Stimulated activated CD8-positive, alpha-beta memory T cell treated with anti-CD3 and anti-CD28 coated beads, Interleukin-4, amount 100 ng/mL, for 4 hours (primary cell): ENCODE results near the gene B4GALT2.

Experiments
- DNase-seq, 2 donors: peaks; one replicate each; pipeline ENCODE4 v3.0.0-alpha.2; 2020; ENCODE audit warnings: low read depth in 2 of 2, low spot score in 1 of 2

Gene B4GALT2

DNA sequence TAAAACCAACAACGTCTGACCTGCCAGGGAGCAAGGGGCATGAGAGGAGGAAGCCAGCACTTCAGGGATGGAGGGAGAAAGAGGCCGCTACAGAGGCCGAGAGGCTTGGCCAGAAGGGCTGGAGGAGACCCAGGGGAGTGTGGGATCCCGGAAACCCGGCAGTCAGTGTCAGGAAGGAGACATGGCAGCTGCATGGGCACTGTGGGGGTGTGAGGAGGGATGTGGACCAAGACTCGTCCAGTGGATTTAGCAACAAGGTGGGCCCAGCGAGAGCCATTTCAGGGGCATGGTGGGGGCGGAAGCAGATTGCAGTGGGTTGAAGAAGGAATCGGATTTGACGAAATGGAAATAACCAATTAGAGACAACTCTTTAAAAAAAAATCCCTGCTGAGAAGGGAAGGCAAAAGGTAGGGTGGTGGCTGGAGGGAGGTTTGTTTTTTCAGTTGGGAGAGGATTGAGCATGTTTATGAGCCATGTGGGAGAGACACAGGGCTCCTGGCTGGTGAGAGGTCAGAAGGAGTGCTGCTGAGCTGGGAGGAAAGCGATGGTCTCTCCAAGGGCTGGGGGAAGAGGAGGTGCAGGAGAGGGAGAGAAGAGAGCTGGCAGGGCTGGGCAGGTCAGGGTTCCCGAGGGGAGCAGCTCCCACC lies 4.4 kb downstream of the B4GALT2 start:
- DNase-seq: no peak

- DNase-seq: no peak
Measured at GRCh38 chr1:43984855-43985254, 5.8 kb downstream of the B4GALT2 start.

GRCh38 chr1:43985984-43986595 lies 7.1 kb downstream of the B4GALT2 start:
- DNase-seq: no peak

DNA sequence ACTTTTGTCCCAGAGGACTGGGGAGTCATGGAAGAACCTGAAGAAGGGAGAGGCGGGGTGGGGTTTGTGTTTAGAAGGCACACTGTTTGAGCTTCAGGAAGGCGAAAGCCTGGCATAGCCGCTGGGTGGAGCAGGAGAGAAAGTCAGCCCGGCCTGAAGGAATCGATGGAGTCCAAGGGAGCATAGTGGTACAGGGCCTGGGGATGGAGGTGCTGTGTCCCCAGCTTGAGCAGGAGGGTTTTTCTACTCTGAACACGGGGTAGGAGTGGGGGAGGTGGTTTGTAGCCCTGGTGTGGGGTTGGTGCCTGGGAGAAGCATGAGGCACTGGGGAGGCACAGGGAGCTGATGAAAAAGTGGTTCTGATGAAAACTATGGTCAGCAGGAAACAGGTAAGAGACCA lies 7.7 kb downstream of the B4GALT2 start:
- no peak for DNase-seq

- DNase-seq: no peak
Measured at GRCh38 chr1:43987159-43987902, 8.3 kb downstream of the B4GALT2 start.

DNA sequence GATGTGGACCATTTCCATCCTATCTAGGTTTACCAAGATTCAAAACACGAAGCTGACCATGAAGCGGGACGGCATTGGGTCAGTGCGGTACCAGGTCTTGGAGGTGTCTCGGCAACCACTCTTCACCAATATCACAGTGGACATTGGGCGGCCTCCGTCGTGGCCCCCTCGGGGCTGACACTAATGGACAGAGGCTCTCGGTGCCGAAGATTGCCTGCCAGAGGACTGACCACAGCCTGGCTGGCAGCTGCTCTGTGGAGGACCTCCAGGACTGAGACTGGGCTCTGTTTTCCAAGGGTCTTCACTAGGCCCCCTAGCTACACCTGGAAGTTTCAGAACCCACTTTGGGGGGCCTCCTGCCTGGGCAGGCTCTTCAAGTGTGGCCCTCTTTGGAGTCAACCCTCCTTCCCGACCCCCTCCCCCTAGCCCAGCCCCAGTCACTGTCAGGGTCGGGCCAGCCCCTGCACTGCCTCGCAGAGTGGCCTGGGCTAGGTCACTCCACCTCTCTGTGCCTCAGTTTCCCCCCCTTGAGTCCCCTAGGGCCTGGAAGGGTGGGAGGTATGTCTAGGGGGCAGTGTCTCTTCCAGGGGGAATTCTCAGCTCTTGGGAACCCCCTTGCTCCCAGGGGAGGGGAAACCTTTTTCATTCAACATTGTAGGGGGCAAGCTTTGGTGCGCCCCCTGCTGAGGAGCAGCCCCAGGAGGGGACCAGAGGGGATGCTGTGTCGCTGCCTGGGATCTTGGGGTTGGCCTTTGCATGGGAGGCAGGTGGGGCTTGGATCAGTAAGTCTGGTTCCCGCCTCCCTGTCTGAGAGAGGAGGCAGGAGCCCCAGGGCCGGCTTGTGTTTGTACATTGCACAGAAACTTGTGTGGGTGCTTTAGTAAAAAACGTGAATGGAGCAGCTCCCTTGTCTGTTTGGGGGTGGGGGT lies 11.5 kb downstream of the B4GALT2 start:
- DNase-seq: no peak

GRCh38 chr1:43991200-43991475 lies 12.1 kb downstream of the B4GALT2 start:
- DNase-seq: no peak

DNA sequence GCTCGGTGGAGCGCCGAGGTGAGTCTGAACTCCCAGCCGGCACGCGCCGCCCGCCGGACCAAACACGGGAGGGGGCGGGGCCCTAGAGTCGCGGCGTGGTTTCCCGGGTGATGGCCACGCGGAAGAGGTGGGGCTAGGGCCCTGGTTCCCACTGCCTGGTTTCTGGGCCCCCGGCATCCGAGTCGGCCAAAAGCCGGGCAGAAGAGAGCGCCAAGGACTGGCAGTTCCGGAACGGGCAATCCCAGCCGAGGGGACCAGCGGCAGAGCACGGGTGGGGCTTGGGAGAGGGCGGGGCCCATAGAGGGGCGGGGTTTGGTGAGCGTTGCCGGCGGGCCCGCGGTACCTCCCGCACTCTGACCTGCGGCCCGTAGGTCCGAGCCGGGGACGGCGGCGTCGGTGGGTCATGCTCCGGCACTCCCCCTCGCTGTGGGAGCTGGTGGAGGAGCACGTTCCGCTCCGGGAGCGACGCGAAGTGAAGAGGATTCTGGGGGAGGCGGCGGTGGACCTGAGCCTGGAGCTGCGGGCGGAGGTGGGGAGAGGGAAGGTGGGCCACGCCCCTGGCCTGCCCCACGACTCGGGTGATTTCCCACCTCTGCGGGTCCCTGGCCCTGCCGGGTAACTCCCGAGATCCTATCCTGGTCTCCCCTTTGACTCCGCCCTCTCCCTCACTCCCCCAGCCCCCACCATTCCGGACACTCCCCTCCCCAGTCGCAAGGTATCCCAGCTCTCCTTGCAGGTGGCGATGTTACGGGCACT lies 12.6 kb downstream of the B4GALT2 start, which contains the start of gene CCDC24:
TSS of gene CCDC24 (plus strand) at position 124 of the 756 bp plus-strand sequence. CDS start at position 404, 280 bp downstream.
- DNase-seq: peak; percentile 40 to 60

DNA sequence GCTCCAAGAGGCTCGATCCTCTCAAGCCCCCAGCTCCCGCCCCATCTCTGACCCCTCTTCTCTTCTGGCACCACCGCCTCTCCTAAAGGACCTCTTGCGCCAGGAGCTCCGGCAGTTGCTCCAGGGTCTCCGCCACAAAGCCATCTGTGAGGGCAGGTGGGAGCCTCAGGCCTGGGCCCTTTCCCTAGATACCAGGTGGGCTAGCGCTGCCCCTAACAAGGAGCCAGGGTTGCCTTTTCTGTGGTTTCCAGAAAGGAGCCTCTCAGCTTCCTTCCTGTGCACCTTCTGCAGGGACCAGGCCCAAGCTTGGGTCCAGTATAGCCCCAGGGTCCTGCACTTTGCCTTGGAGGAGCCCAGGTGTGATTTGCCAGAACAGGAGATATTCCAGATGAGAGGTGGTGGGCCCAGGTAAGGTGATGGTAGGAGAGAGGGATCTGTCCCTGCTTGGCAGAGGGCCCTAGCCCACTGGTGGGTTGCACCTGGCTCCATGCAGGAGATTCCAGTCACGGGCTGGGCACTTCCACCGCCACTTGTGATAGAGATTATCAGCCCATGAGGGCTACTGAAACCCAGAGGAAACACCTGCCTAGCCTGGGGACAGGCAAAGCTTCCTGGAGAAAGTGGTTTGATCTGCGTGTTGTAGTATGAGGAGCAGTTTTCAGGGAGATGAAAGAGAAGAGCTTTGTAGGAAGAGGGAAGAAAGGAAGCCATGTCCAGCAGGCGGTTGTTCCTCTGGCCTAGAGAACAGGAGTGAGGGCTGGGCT lies 13.4 kb downstream of the B4GALT2 start:
- no peak for DNase-seq

GRCh38 chr1:43993206-43993914 lies 14.3 kb downstream of the B4GALT2 start:
- DNase-seq: no peak

DNA sequence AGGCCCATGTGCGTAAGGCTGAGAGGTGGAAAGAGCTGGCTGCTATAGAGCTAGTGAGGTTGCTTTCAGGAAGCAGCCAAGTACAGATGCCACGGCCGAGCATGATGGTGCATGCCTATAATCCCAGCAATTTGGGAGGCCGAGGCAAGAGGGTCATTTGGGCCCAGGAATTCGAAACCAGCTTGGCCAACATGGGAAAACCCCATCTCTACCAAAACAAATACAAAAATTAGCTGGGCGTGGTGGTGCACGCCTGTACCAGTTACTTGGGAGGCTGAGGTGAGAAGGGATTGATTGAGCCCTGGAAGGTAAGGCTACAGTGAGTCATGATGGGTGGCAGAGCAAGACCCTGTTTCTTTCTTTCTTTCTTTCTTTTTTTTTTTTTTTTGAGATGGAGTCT lies 15.1 kb downstream of the B4GALT2 start:
- DNase-seq: no peak

GRCh38 chr1:43994794-43995790 lies 16.1 kb downstream of the B4GALT2 start:
- no peak for DNase-seq

DNA sequence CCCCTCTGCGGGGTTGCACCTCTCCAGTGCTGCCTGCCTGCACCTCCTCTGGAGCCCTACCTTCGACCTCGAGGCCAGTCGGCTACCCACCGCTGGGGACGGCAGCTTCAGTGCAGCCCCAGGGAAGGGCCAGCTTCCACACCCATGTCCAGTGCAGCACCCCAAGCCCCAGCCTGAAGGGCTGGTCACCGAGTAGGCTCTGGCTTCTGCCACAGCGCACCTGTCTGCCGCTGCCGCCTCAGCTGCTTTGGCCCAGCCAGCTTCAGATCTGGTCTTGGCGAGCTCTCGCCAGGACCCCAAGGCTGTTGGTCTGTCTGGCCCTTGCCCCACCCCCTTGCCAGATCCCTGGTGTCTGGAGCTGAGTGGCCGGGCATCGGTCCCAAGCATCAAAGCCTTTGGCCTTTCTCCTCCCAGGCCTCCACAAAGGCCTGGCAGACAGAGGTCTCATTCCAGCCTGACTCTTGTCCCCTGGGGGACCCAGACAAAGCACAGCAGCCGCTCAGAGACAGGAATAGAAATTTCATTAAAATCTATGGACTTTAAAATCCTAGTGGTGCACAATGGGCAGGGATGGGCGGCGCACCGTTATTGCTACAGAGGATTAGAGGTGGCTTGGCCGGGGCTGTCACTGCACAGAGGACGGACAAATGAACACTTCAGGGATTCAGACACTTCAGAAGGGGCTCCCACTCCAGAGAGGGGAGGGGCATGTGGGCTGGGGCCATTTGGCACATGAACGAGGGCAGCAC lies 17.1 kb downstream of the B4GALT2 start:
- no peak for DNase-seq

GRCh38 chr1:43996733-43997115 lies 17.7 kb downstream of the B4GALT2 start:
- DNase-seq: no peak

DNA sequence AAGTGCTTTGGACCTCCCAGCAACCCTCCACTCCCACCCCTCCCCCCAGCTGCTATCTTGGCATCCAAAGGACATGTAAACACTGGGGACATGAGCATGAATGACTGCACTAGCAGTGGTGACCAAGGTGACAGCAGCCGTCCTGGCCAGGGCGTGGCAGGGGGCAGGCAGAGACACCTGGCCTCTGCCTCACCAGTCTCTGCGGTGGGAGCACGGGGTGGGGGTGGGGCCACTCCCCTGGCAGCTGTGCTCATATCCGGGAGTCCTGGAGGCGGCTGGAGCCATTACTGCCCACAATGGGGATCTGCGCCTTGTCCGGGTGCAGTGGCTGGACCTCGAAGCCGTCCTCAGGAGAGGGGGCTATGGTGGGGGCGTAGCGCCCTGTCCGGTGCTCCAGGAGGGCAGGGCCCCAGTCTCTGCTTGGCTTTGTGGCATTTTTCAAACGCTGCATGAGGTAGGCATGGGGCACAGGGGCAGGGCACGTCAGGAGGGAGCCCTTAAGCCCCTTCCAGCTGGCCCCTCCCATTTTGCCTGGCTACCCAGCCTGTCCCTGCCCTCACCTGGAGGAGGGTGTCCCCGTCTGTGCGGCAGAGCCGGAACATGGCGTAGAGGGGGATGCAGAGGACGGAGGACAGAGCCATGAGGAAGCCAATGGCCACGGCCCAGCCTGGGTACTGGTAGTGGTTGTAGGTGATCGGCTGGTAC lies 18.4 kb downstream of the B4GALT2 start:
- no peak for DNase-seq

DNA sequence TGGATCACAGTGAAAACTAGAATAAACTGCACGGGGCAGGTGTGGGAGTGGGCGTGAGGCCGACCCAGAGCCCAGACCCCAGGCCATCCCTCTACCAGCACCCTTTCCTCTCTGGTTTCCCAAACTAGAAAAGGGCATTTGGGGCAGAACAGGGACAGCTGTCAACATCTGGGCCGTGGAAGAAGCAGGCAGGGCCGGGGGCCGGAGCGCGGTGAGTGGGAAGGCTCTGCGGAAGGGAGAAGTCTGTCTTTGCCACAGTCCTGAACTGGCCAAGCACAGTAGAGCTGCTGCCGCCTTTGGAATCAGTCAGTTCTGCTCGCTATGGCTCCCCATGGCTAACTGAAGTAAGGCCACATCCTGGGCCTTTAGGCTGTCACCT lies 19.0 kb downstream of the B4GALT2 start:
- no peak for DNase-seq

GRCh38 chr1:43999455-43999854 lies 20.4 kb downstream of the B4GALT2 start:
- DNase-seq: no peak
